VCaP (cell line): Measurements from ENCODE around the gene ZNF789.

Experiments used
- H3K27ac ChIP-seq: fragments of 450-650 bp; 2 replicates; pipeline ENCODE4 v1.5.1; 2017
- CTCF ChIP-seq: fragments of 450-650 bp; conservative IDR thresholded peaks from 2 replicates; pipeline ENCODE4 v1.5.1; 2017; ENCODE audit warnings: mild to moderate bottlenecking, moderate library complexity

Gene ZNF789

GRCh38 chr7:99452541-99452940 lies 20.1 kb upstream of the ZNF789 start:
- TF ChIP-seq CTCF = no peak
- H3K27ac ChIP-seq = no peak overlapping the region

- H3K27ac ChIP-seq = no peak overlapping the region
Observed at GRCh38 chr7:99453105-99453504, 19.6 kb upstream of the ZNF789 start.

GRCh38 chr7:99455874-99456273 lies 16.8 kb upstream of the ZNF789 start:
- no peak for TF ChIP-seq CTCF
- no peak overlapping the region for H3K27ac ChIP-seq

More at GRCh38 chr7:99453105-99453504, 19.6 kb upstream of the ZNF789 start:
- TF ChIP-seq CTCF = no peak

GRCh38 chr7:99456288-99456687 lies 16.4 kb upstream of the ZNF789 start:
- H3K27ac ChIP-seq = no peak overlapping the region
- no peak for TF ChIP-seq CTCF

GRCh38 chr7:99457050-99457649 lies 15.5 kb upstream of the ZNF789 start:
- no peak for TF ChIP-seq CTCF
- H3K27ac ChIP-seq = no peak overlapping the region

- no peak overlapping the region for H3K27ac ChIP-seq
- no peak for TF ChIP-seq CTCF
Observed at GRCh38 chr7:99457650-99458493, 14.8 kb upstream of the ZNF789 start.

GRCh38 chr7:99459087-99459486 lies 13.6 kb upstream of the ZNF789 start:
- H3K27ac ChIP-seq = no peak overlapping the region
- peak; percentile 37 for TF ChIP-seq CTCF
